PC-3 (cell line): Measurements from ENCODE around the gene CERK. TPM values are rescaled to one million over a fixed set of nuclear protein-coding genes. Genes with fewer than 3 reads are reported as not detected.

Experiments used
- ATAC-seq: fragments of 200-7000 bp; cut with Tn5 transposase; 2 replicates; pipeline ENCODE4 v1.9.1; 2020; ENCODE audit warnings: mild to moderate bottlenecking, moderate library complexity
- BruUV-seq: library from RNA; stranded (reverse); fragments of 400-500 nt; replicated peaks from 2 replicates; lab custom pipeline; 2021; lab: Mats Ljungman, UMichigan
- CTCF ChIA-PET: fragments of 300-600 bp; sonication (Branson Sonifier 250); formaldehyde crosslinking; loops from one replicate; lab custom pipeline; 2022; ENCODE audit warnings: antibody characterized with exemption; lab: Charles Lee
- POLR2A ChIA-PET: fragments of 300-600 bp; sonication (Branson Sonifier 250); formaldehyde crosslinking; loops from one replicate; lab custom pipeline; 2022; ENCODE audit warnings: antibody characterized with exemption; ENCODE audit not compliant: unreplicated experiment; lab: Charles Lee
- DNase-seq: peaks from one replicate; pipeline ENCODE4 v3.0.0-alpha.2; 2015
- H2AFZ ChIP-seq: fragments of 300-600 bp; sonication (generic); 2 replicates; pipeline ENCODE4 v1.6.0; 2016; ENCODE audit warnings: antibody characterized with exemption, low read length
- H3F3A ChIP-seq: fragments of 300-600 bp; sonication (generic); one replicate; pipeline ENCODE4 v1.6.0; 2017; ENCODE audit warnings: antibody characterized with exemption, low read length, control low read depth, mild to moderate bottlenecking; ENCODE audit not compliant: unreplicated experiment
- H3K27ac ChIP-seq: fragments of 300-600 bp; sonication (generic); 2 replicates; pipeline ENCODE4 v1.5.1; 2016; ENCODE audit warnings: mild to moderate bottlenecking, low read length
- H3K27me3 ChIP-seq: fragments of 300-600 bp; sonication (generic); 2 replicates; pipeline ENCODE4 v1.6.1; 2016; ENCODE audit warnings: low read length, mixed read lengths
- H3K36me3 ChIP-seq: fragments of 300-600 bp; sonication (generic); 2 replicates; pipeline ENCODE4 v1.6.1; 2016; ENCODE audit warnings: low read depth, mixed run types, low read length, mixed read lengths
- H3K4me1 ChIP-seq: fragments of 300-600 bp; sonication (generic); 2 replicates; pipeline ENCODE4 v1.5.1; 2016; ENCODE audit warnings: low read length; ENCODE audit not compliant: insufficient read depth
- H3K4me2 ChIP-seq: fragments of 300-600 bp; sonication (generic); 2 replicates; pipeline ENCODE4 v1.6.0; 2016; ENCODE audit warnings: low read length
- H3K4me3 ChIP-seq: fragments of 300-600 bp; sonication (generic); 2 replicates; pipeline ENCODE4 v1.5.1; 2016; ENCODE audit warnings: mild to moderate bottlenecking, low read length, mixed read lengths
- H3K79me2 ChIP-seq: fragments of 300-600 bp; sonication (generic); 2 replicates; pipeline ENCODE4 v1.6.1; 2017; ENCODE audit warnings: low read length, mixed read lengths
- H3K9ac ChIP-seq: fragments of 300-600 bp; sonication (generic); 2 replicates; pipeline ENCODE4 v1.6.0; 2016; ENCODE audit warnings: mild to moderate bottlenecking, low read length
- H3K9me2 ChIP-seq: fragments of 300-600 bp; sonication (generic); replicated peaks from 2 replicates; pipeline ENCODE4 v1.6.1; 2016; ENCODE audit warnings: mixed run types, low read length, mixed read lengths
- H3K9me3 ChIP-seq: fragments of 300-600 bp; sonication (generic); 2 replicates; pipeline ENCODE4 v1.6.1; 2016; ENCODE audit warnings: low read length, mixed read lengths
- H4K20me1 ChIP-seq: fragments of 300-600 bp; sonication (generic); 2 replicates; pipeline ENCODE4 v1.6.1; 2016; ENCODE audit warnings: low read length, mixed read lengths
- CTCF ChIP-seq: fragments of 300-600 bp; sonication (generic); conservative IDR thresholded peaks from 2 replicates; pipeline ENCODE4 v1.5.1; 2017; ENCODE audit warnings: antibody characterized with exemption, low read depth, mild to moderate bottlenecking, low read length
- EZH2 ChIP-seq: fragments of 300-600 bp; sonication (generic); IDR thresholded peaks from one replicate; pipeline ENCODE4 v1.6.1; 2017; ENCODE audit warnings: antibody characterized with exemption, mild to moderate bottlenecking, low read length; ENCODE audit not compliant: unreplicated experiment
- EZH2phosphoT487 ChIP-seq: fragments of 300-600 bp; sonication (generic); IDR thresholded peaks from 2 replicates; pipeline ENCODE4 v1.6.1; 2018; ENCODE audit warnings: mild to moderate bottlenecking, antibody characterized with exemption, low read length, borderline replicate concordance
- intact Hi-C: fragments of 100-400 bp; cut with micrococcal nuclease; formaldehyde crosslinking; loops from 2 replicates; pipeline ENCODE4 v1.9.0; 2023
- total RNA-seq: library from RNA; depleted of rRNA; stranded (reverse); fragments of >200 nt; gene quantifications from 2 replicates; pipeline ENCODE4 v1.2.3, GENCODE V29; 2014

The CERK gene
- total RNA-seq, 1 experiment from 2014 or later, result 21.6 TPM

- H3K9ac ChIP-seq, result no peak overlapping the region
- DNase-seq (no peak), ATAC-seq (no peak)
- no peaks in the 10 kb centered on the region for H3K9me2 ChIP-seq
- H3K27ac ChIP-seq, result peak overlapping the region; percentile 99; the same call in 1 of the 2 replicates
- no peaks in the 10 kb centered on the region for H3K79me2 ChIP-seq
- TF ChIP-seq EZH2phosphoT487 (no peak), CTCF (no peak), EZH2 (no peak)
- intact Hi-C loops, result no loop called here
- 0 out of 2 replicates have a peak, but pooled peaks cover 4% of the 10 kb centered on the region for H3K9me3 ChIP-seq
- ChIA-PET CTCF (no interaction called here), POLR2A (no interaction called here)
- H3K36me3 ChIP-seq, result peaks cover 8% of the 10 kb centered on the region; the same call in 1 of the 2 replicates
- no peaks in the 10 kb centered on the region for H3K27me3 ChIP-seq
- no TSS peak for BruUV-seq
- no peak overlapping the region for H3K4me3 ChIP-seq
- H3K4me1 ChIP-seq, result peaks cover 24% of the 10 kb centered on the region
- H3K4me2 ChIP-seq, result no peak overlapping the region
- no peaks in the 10 kb centered on the region for H3F3A ChIP-seq
- no peak overlapping the region for H2AFZ ChIP-seq
- H4K20me1 ChIP-seq, result no peaks in the 10 kb centered on the region
Measured at GRCh38 chr22:46752988-46753310, 14.9 kb upstream of the CERK start.

- H4K20me1 ChIP-seq, result no peaks in the 10 kb centered on the region
- H3K9me2 ChIP-seq, result no peaks in the 10 kb centered on the region
- H3K79me2 ChIP-seq, result no peaks in the 10 kb centered on the region
- intact Hi-C loops, result no loop called here
- no peak overlapping the region for H3K27ac ChIP-seq
- ChIA-PET CTCF (no interaction called here), POLR2A (no interaction called here)
- TF ChIP-seq EZH2phosphoT487, result no peak
- no peak for TF ChIP-seq CTCF
- TF ChIP-seq EZH2, result no peak
- H3K9ac ChIP-seq, result no peak overlapping the region
- no peak overlapping the region for H3K4me2 ChIP-seq
- H3F3A ChIP-seq, result no peaks in the 10 kb centered on the region
- H3K9me3 ChIP-seq, result 0 out of 2 replicates have a peak, but pooled peaks cover 4% of the 10 kb centered on the region
- no peak overlapping the region for H2AFZ ChIP-seq
- H3K4me3 ChIP-seq, result no peak overlapping the region
- DNase-seq, result no peak
- H3K27me3 ChIP-seq, result no peaks in the 10 kb centered on the region
- peaks cover 24% of the 10 kb centered on the region for H3K4me1 ChIP-seq
- BruUV-seq, result no TSS peak
- H3K36me3 ChIP-seq, result peaks cover 8% of the 10 kb centered on the region; the same call in 1 of the 2 replicates
- no peak for ATAC-seq
Measured at GRCh38 chr22:46752286-46752987, 14.4 kb upstream of the CERK start.

GRCh38 chr22:46750863-46751443 is 12.9 kb upstream of the CERK start:
- DNase-seq, result no peak

More at GRCh38 chr22:46750863-46751443, 12.9 kb upstream of the CERK start:
- no peaks in the 10 kb centered on the region for H4K20me1 ChIP-seq
- ChIA-PET CTCF (no interaction called here), POLR2A (no interaction called here)
- H3K4me3 ChIP-seq, result no peak overlapping the region
- no peaks in the 10 kb centered on the region for H3K9me2 ChIP-seq
- no peak for TF ChIP-seq CTCF
- no peak for TF ChIP-seq EZH2phosphoT487
- TF ChIP-seq EZH2, result no peak
- no peak overlapping the region for H3K4me2 ChIP-seq
- no peaks in the 10 kb centered on the region for H3K27me3 ChIP-seq
- BruUV-seq, result no TSS peak
- no peak overlapping the region for H3K9ac ChIP-seq
- H3F3A ChIP-seq, result no peaks in the 10 kb centered on the region
- H3K79me2 ChIP-seq, result no peaks in the 10 kb centered on the region
- peaks cover under 1% of the 10 kb centered on the region; the same call in 1 of the 2 replicates for H3K36me3 ChIP-seq
- no peaks in the 10 kb centered on the region for H3K9me3 ChIP-seq
- peaks cover 24% of the 10 kb centered on the region for H3K4me1 ChIP-seq
- H3K27ac ChIP-seq, result no peak overlapping the region
- intact Hi-C loops, result no loop called here
- no peak overlapping the region for H2AFZ ChIP-seq
- no peak for ATAC-seq
